Activated T-cell treated with anti-CD3 and anti-CD28 coated beads, Interleukin-2, amount 50 U/mL, for 72 hours (primary cell): ENCODE data around the gene ARSD. TPM values are rescaled to one million over a fixed set of nuclear protein-coding genes. Genes with fewer than 3 reads are reported as not detected.
"Not testable (repeated sequence)": the region's sequence is repeated elsewhere in the genome, so short reads cannot be mapped to it uniquely, and the experiment has no call there.

Source experiments
- ATAC-seq, 2 donors: fragments of 150-1000 bp; cut with Tn5 transposase; replicated peaks in 1 of 2; 2 replicates each; pipeline ENCODE4 v1.10.0; 2021; ENCODE audit warnings: moderate library complexity in 2 of 2, mild to moderate bottlenecking in 1 of 2
- DNase-seq, 2 donors: peaks; one replicate each; pipeline ENCODE4 v3.0.0; 2021 to 2022; ENCODE audit warnings: mixed read lengths in 1 of 2
- H3K27ac Mint-ChIP-seq: one replicate; pipeline ENCODE4 v1.8.0; 2022; ENCODE audit warnings: mild to moderate bottlenecking, moderate library complexity, mixed read lengths
- H3K27me3 Mint-ChIP-seq: one replicate; pipeline ENCODE4 v1.8.0; 2022; ENCODE audit warnings: low read depth, mixed read lengths
- H3K36me3 Mint-ChIP-seq, 2 donors: one replicate each; pipeline ENCODE4 v1.8.0; 2022; ENCODE audit warnings: mixed read lengths in 2 of 2, mild to moderate bottlenecking in 1 of 2; ENCODE audit not compliant: insufficient read depth in 2 of 2
- H3K4me1 Mint-ChIP-seq: one replicate; pipeline ENCODE4 v1.8.0; 2022; ENCODE audit warnings: low read depth, mixed read lengths
- H3K4me3 Mint-ChIP-seq, 2 donors: one replicate each; pipeline ENCODE4 v1.8.0; 2022; ENCODE audit warnings: mild to moderate bottlenecking in 2 of 2, mixed read lengths in 2 of 2, moderate library complexity in 2 of 2
- H3K9me3 Mint-ChIP-seq, 2 donors: one replicate each; pipeline ENCODE4 v1.8.0; 2022; ENCODE audit warnings: mixed read lengths in 2 of 2
- total RNA-seq, 2 donors: library from RNA; stranded (reverse); gene quantifications; one replicate each; pipeline ENCODE4 v1.2.3, GENCODE V29; 2022

Gene ARSD
- total RNA-seq = 1 to 10 TPM; 1.5 to 2.4 TPM

- H3K27ac Mint-ChIP-seq = peak within 1 kb of the TSS; percentile 33
- peaks cover 0 to 4% of the 10 kb centered on the region in 2 donors for H3K9me3 Mint-ChIP-seq
- H3K4me3 Mint-ChIP-seq = peak within 1 kb of the TSS; percentile 80 to 81
- H3K36me3 Mint-ChIP-seq = peaks cover 0 to 6% of the 10 kb centered on the region in 2 donors
- DNase-seq = peak; percentile 54 to 58
- no peaks in the 10 kb centered on the region for H3K4me1 Mint-ChIP-seq
- H3K27me3 Mint-ChIP-seq = peaks cover 16% of the 10 kb centered on the region
- peak; percentile 90 to 94 for ATAC-seq
Observed at GRCh38 chrX:2928583-2929434, at the start of gene ARSD. TSS of gene ARSD (minus strand) at chrX:2929339. CDS start at chrX:2929275, 64 bp downstream.

GRCh38 chrX:2978639-2979038 lies 49.5 kb upstream of the ARSD start:
- not testable (repeated sequence) for H3K27me3 Mint-ChIP-seq, H3K9me3 Mint-ChIP-seq

DNA sequence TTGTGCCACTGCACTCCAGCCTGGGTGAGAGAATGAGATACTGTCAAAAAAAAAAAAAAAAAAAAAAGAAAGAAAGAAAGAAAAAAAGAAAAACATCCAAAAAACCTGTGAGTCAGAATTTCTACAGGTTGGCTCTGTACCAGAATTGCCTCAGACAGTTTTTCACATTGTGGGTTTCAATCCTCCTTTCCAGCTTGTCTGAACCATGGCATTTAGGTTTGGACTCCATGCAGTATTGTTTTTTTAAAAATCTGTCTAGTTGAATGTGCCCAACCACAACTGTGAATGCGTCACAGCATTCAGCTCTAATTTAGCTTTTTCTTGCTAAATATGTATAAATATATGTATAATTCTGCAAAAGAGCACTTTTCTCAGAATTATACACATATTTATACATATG lies 45.8 kb upstream of the ARSD start:
- DNase-seq (no peak), ATAC-seq (no peak)
- H3K36me3 Mint-ChIP-seq = no peaks in the 10 kb centered on the region
- H3K9me3 Mint-ChIP-seq = no peaks in the 10 kb centered on the region
- H3K4me1 Mint-ChIP-seq = no peaks in the 10 kb centered on the region
- H3K4me3 Mint-ChIP-seq = no peak overlapping the region
- peaks cover 19% of the 10 kb centered on the region for H3K27me3 Mint-ChIP-seq
- H3K27ac Mint-ChIP-seq = no peak overlapping the region

More at GRCh38 chrX:2978639-2979038, 49.5 kb upstream of the ARSD start:
- H3K4me3 Mint-ChIP-seq, H3K27ac Mint-ChIP-seq, H3K4me1 Mint-ChIP-seq, H3K36me3 Mint-ChIP-seq, DNase-seq, ATAC-seq: not testable (repeated sequence)

DNA sequence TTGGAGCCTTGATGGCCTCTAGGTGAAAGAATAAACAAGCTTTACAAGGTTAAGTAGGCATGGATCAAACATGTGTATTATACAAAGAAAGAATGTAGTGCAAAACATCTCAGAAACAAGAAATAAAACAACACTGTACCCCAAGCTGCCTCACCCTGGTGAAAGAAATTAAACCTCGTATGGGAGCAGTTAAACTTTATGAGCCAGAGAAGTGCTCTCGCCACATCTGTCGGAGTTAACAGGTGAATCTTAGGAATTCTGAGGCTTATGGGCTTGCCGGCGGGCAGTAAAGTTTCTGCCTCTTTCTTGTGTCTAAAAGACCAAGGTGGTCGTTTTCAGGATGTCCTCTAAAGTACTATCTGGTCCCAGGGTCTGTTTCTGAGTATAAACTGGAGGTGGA lies 43.3 kb upstream of the ARSD start:
- Mint-ChIP-seq H3K27me3 (peaks cover 22% of the 10 kb centered on the region), H3K4me3 (no peak overlapping the region), H3K4me1 (peaks cover 16% of the 10 kb centered on the region), H3K27ac (no peak overlapping the region), H3K36me3 (no peaks in the 10 kb centered on the region), H3K9me3 (no peaks in the 10 kb centered on the region)
- DNase-seq = no peak
- no peak for ATAC-seq

DNA sequence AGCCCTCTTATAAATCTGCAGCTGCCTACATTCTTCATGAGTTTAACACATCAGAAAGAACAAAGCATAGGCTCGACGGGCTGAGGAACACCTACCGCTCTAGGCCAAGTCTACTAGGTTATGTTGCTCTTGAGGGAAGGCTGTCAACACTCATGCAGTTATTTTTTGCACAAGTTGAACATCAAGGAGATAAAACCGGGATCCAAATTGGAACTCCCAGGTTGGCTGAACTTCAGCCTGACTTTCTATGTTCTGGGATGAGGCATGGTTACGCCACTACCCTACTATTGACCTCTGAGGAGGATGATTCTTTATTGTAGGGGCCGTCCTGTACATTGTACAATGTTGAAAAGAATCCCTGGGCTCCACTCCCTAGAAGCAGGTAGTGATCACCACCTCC lies 39.9 kb upstream of the ARSD start:
- Mint-ChIP-seq H3K4me3 (peak overlapping the region in 1 of 2 donors; percentile 65), H3K4me1 (peaks cover 20% of the 10 kb centered on the region)
- ATAC-seq = no peak

GRCh38 chrX:2967998-2968909 lies 39.1 kb upstream of the ARSD start:
- DNase-seq = peak; percentile 2 to 33
- no peaks in the 10 kb centered on the region for H3K36me3 Mint-ChIP-seq
- no peak overlapping the region for H3K27ac Mint-ChIP-seq

More for the DNA sequence above, 39.9 kb upstream of the ARSD start:
- Mint-ChIP-seq H3K36me3 (no peaks in the 10 kb centered on the region), H3K27me3 (peaks cover 20% of the 10 kb centered on the region), H3K27ac (no peak overlapping the region), H3K9me3 (no peaks in the 10 kb centered on the region)
- no peak for DNase-seq

GRCh38 chrX:2967584-2967983 lies 38.4 kb upstream of the ARSD start:
- Mint-ChIP-seq H3K36me3 (no peaks in the 10 kb centered on the region), H3K4me1 (peaks cover 20% of the 10 kb centered on the region), H3K27ac (no peak overlapping the region), H3K9me3 (no peaks in the 10 kb centered on the region), H3K27me3 (peaks cover 20% of the 10 kb centered on the region), H3K4me3 (peak overlapping the region in 1 of 2 donors; percentile 62)
- DNase-seq (no peak), ATAC-seq (no peak)

More at GRCh38 chrX:2967998-2968909, 39.1 kb upstream of the ARSD start:
- peak overlapping the region; percentile 62 to 65 for H3K4me3 Mint-ChIP-seq
- no peaks in the 10 kb centered on the region for H3K9me3 Mint-ChIP-seq
- H3K4me1 Mint-ChIP-seq = peaks cover 20% of the 10 kb centered on the region
- ATAC-seq = peak; percentile 97
- H3K27me3 Mint-ChIP-seq = peaks cover 15% of the 10 kb centered on the region

DNA sequence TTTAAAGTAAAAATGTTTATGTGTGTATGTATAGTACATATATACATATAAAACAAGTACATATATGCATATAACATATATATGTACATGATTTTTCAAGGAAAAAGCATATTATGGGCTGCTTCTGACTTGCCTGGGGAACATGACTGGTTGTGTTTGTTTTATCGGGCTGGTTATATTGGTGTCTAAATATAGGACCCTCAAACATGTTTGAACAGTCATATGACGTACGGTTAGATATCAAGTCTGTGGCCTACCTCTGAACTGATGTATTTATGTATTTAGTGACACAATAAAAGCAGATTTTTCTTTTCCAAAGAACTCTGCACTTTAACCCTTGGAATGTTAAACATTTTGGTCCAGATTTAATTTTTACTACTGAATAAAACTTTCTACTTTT lies 37.9 kb upstream of the ARSD start:
- Mint-ChIP-seq H3K27me3 (peaks cover 20% of the 10 kb centered on the region), H3K36me3 (no peaks in the 10 kb centered on the region), H3K27ac (no peak overlapping the region), H3K9me3 (no peaks in the 10 kb centered on the region), H3K4me1 (peaks cover 20% of the 10 kb centered on the region), H3K4me3 (no peak overlapping the region)
- no peak for DNase-seq
- ATAC-seq = no peak

GRCh38 chrX:2965965-2966364 lies 36.8 kb upstream of the ARSD start:
- Mint-ChIP-seq H3K4me1 (peaks cover 20% of the 10 kb centered on the region), H3K27me3 (peaks cover 14% of the 10 kb centered on the region)

DNA sequence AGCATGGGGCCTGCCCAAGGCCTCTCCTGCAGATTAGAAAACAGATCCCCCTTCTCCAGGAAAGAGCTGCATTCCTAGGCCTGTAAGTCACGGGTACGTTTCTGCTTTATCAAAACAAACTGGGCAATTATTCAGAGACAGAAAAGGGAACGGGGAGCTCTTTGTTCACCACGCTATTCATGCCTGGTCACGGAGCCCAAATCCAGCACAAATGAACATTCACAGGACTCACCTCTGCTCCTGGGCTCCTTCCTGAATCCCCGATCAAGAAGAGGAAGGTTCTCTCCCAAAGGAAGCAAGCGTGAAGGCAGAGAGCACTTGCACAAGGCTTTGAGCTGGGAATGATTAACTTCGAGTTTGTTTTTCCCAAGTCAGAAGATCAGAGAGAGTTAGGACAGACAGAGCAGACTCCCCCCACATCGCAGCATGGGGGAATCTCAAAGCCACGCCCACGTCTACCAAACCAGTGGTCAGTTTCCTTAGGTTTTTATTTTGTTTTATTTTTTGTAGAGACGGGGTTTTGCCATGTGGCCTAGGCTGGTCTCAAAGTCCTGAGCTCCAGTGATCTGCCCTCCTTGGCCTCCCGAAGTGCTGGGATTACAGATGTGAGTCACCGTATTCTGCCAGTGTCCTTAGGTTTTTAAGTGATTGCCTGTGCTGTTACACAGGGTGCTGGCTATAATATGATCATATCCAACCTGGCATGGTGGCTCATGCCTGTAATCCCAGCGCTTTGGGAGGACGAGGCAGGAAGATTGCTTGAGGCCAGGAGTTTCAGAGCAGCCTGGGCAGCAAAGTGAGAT lies 35.1 kb upstream of the ARSD start:
- DNase-seq, ATAC-seq, H3K36me3 Mint-ChIP-seq, H3K9me3 Mint-ChIP-seq, H3K27ac Mint-ChIP-seq, H3K4me3 Mint-ChIP-seq: not testable (repeated sequence)
- H3K27me3 Mint-ChIP-seq = peaks cover 11% of the 10 kb centered on the region
- peaks cover 17% of the 10 kb centered on the region for H3K4me1 Mint-ChIP-seq

More at GRCh38 chrX:2965965-2966364, 36.8 kb upstream of the ARSD start:
- ATAC-seq = peak; percentile 63 to 70
- Mint-ChIP-seq H3K36me3 (no peaks in the 10 kb centered on the region), H3K4me3 (no peak overlapping the region), H3K27ac (no peak overlapping the region), H3K9me3 (no peaks in the 10 kb centered on the region)
- DNase-seq = peak; percentile 12 to 19

DNA sequence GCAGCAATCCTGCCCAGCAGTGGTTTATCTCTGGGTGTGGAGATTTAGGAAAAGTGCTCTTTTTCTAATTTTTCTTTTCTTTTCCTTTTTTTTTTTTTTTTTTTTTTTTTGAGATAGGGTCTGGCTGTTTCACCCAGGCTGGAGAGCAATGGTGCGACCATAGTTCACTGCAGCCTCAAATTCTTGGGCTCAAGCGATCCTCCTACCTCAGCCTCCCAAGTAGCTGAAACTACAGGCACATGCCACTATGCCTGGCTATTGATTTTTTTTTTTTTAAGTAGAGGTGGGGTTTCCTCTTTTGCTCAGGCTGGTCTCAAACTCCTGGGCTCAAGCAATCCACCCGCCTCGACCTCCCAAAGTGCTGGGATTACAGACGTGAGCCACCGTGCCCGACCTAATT lies 34.3 kb upstream of the ARSD start:
- H3K9me3 Mint-ChIP-seq, H3K36me3 Mint-ChIP-seq, H3K4me3 Mint-ChIP-seq, DNase-seq, H3K27ac Mint-ChIP-seq, ATAC-seq: not testable (repeated sequence)
- Mint-ChIP-seq H3K4me1 (peaks cover 10% of the 10 kb centered on the region), H3K27me3 (peaks cover 15% of the 10 kb centered on the region)

GRCh38 chrX:2962381-2962780 lies 33.2 kb upstream of the ARSD start:
- Mint-ChIP-seq H3K36me3 (no peaks in the 10 kb centered on the region), H3K27ac (no peak overlapping the region), H3K27me3 (peaks cover 16% of the 10 kb centered on the region), H3K9me3 (no peaks in the 10 kb centered on the region), H3K4me1 (peaks cover 3% of the 10 kb centered on the region), H3K4me3 (no peak overlapping the region)
- ATAC-seq = no peak
- DNase-seq = no peak
